Choroid plexus epithelial cell (primary cell): ENCODE measurements around the gene FAR2.

Experiments used
- DNase-seq: peaks from one replicate; pipeline ENCODE4 v3.0.0-alpha.2; 2010; ENCODE audit warnings: low read depth
- H3K4me3 ChIP-seq: 2 replicates; pipeline ENCODE4 v1.5.1; 2011; ENCODE audit warnings: low read depth, mild to moderate bottlenecking, control low read depth, low read length, moderate library complexity
- TF ChIP-seq, protein P1 (sequence below): conservative IDR thresholded peaks from 2 replicates; pipeline ENCODE4 v1.5.1; 2011; ENCODE audit warnings: low read depth, mild to moderate bottlenecking, control low read depth, inconsistent platforms, low read length, moderate library complexity

The FAR2 gene

DNA sequence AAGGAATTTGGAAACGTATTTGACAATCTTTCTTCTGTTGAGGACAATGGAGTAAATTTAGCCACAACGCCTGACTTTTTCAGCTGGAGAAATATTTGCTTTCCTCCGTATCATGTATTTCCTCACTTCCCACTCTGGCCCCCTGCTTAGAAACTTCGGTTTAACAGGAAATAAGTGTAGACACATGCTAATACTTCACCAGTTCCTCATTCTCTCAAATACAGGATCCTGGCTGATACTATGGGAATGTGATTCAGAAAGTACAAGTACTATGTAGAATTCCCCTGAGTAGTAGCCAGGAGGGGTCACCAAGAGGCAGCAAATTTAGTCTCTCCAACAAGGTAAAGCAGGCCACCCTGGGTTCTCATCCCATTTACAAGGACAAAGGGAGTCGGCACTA lies 58.0 kb downstream of the FAR2 start:
- DNase-seq = peak; percentile 81
- H3K4me3 ChIP-seq = no peak overlapping the region
- TF ChIP-seq, protein P1, sequence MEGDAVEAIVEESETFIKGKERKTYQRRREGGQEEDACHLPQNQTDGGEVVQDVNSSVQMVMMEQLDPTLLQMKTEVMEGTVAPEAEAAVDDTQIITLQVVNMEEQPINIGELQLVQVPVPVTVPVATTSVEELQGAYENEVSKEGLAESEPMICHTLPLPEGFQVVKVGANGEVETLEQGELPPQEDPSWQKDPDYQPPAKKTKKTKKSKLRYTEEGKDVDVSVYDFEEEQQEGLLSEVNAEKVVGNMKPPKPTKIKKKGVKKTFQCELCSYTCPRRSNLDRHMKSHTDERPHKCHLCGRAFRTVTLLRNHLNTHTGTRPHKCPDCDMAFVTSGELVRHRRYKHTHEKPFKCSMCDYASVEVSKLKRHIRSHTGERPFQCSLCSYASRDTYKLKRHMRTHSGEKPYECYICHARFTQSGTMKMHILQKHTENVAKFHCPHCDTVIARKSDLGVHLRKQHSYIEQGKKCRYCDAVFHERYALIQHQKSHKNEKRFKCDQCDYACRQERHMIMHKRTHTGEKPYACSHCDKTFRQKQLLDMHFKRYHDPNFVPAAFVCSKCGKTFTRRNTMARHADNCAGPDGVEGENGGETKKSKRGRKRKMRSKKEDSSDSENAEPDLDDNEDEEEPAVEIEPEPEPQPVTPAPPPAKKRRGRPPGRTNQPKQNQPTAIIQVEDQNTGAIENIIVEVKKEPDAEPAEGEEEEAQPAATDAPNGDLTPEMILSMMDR = peak; percentile 11

DNA sequence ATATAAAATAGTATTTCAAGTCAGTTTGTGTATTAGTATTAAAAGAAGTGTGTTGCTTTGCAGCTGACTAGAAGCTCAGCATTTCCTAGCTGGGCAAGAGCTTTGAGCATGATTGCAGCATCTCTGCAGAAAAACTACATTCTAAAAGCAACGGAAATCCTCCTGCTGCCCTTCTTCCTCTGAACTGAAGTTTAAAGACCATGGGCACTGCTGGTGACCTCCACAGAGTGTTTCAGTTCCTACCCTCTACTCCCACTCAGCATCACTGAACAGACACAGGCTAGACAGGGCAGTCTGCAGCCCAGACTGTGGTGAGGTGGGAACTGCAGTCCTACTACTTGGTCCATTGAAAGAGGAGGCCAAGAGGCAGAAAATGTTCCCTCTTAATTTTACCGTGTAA lies 59.0 kb downstream of the FAR2 start:
- DNase-seq = no peak
- TF ChIP-seq, protein P1 = no peak
- H3K4me3 ChIP-seq = no peak overlapping the region

DNA sequence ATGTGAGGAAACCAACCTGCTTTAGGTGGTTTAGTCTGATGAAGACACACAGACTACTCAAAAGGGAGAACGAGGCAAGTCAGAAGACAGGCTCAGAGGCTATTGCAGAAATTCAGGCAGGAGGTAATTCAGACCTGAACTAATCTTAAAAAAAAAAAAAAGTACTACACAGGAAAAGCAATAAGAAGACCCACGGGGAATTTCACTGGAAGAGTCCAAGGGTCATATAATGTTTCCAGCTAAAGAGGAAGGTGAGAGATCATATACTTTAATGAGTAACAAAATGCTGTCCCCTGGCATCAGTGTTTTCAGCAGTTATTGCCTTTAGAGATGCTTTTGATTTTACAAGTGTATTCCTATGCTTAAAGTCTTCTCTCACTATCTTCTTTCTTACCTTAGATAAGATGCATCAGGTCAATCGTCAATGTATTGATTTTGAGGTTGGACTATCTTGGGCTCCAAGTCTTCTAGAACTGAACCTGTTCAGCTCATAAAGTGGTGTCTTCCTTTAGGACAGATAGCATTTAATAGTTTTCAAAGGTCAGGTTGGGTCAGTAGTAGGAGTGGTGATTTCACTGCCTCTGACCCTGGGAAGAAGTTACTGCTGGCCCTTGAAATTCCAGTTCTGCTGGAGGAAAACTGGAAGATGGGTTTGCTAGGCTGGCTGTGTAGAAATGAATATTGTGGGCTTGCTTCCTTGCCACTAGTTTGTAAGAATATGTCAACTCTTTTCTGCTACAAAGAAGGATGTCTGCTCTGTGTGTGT lies 60.0 kb downstream of the FAR2 start:
- no peak overlapping the region for H3K4me3 ChIP-seq
- TF ChIP-seq, protein P1 = no peak
- DNase-seq = no peak

DNA sequence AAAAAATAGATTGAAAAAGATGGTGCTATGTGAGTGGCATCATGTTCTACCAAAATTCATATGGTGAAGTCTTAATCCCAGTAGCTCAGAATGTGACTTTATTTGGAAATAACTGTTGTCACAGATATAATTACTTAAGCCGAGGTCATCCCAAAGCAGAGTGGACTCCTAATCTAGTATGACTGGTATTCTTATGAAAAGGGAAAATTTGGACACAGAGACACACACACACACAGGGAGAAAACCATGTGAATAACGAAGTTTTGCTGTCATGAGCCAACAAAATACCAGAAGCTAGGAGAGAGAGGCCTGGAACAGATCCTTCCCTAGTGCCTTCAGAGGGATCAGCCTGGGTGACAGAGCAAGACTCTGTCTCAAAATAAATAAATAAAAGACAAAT lies 62.6 kb downstream of the FAR2 start:
- TF ChIP-seq, protein P1 = no peak
- DNase-seq = no peak
- no peak overlapping the region for H3K4me3 ChIP-seq

DNA sequence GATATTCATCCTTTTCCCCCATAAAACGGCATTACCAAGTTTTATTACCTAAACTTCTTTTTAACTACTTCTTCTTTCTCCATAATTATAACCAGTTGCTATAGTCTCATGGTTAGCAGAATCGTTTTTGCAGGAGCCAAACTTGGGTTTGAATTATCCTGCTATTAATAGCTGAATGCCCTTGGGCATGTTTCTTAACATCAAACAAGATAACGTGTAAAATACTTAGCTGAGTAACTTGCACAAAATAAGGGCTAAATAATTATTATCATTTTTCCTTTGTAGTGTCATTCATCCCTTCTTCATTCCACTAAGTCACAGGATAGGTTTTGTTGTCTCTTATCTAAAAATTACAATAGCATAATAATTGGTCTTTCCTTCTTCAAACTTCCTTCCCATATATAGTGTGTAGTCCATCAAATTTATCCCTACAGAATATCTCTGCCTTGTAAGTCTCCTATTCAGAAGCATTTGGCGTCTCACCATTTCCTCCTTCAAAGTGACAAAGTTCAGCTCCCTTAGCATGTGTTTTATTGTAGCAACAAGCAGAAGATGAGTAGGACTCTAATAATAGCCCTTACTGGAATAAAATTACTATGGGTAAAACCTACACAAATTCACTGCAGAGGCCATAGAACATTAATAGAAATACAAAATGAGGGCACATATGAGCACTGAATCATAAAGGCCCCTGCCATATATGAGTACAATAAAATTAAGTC lies 63.8 kb downstream of the FAR2 start:
- no peak overlapping the region for H3K4me3 ChIP-seq
- TF ChIP-seq, protein P1 = no peak
- peak; percentile 47 for DNase-seq

DNA sequence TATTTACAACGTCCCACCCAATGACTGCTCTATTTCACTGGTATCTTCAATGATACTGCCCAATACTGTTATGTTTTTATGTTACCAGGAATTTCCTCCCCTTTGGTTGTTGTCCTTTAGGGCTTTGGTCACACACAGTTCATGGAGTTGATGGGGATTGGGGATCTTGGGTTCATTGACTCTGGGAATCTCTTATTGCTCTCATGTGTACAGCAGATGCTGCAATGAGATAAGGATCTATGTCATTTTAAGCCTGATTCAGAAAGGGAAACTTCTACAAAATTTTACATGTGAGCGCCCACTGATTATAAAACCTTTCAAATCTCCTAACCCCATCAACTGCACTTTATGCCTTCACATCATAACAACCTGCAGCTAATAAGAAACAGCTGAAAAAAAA lies 67.2 kb downstream of the FAR2 start:
- no peak for DNase-seq
- H3K4me3 ChIP-seq = no peak overlapping the region
- TF ChIP-seq, protein P1 = no peak
